Natural killer cell (primary cell): ENCODE data around the gene AQP12A. TPM values are rescaled to one million over a fixed set of nuclear protein-coding genes. Genes with fewer than 3 reads are reported as not detected.
A peak's percentile ranks its signal among the peaks of the same experiment; 100 is the strongest.
"Not testable (repeated sequence)": the region's sequence is repeated elsewhere in the genome, so short reads cannot be mapped to it uniquely, and the experiment has no call there.

Experiments used
- ATAC-seq, 3 donors: fragments of 150-1000 bp in 2 of 3; fragments of 200-7000 bp in 1 of 3; cut with Tn5 transposase; 1 replicate in 1 of 3; 2 replicates in 2 of 3; pipeline ENCODE4 v1.10.0; 2021; ENCODE audit warnings: mild to moderate bottlenecking in 2 of 3, moderate library complexity in 2 of 3
- DNase-seq, 2 donors: peaks; one replicate each; pipeline versions ENCODE4 v3.0.0 to v3.0.0-alpha.2; 2013 to 2021; ENCODE audit warnings: mixed read lengths in 1 of 2
- H3K27ac ChIP-seq: one replicate; pipeline ENCODE4 v1.5.1; 2013; ENCODE audit warnings: mild to moderate bottlenecking, low read length
- H3K27me3 ChIP-seq: one replicate; pipeline ENCODE4 v1.6.1; 2013; ENCODE audit warnings: low read length; ENCODE audit not compliant: control insufficient read depth, insufficient read depth
- H3K36me3 ChIP-seq: one replicate; pipeline ENCODE4 v1.6.1; 2013; ENCODE audit warnings: low read length; ENCODE audit not compliant: control insufficient read depth, insufficient read depth
- H3K4me1 ChIP-seq: one replicate; pipeline ENCODE4 v1.6.1; 2013; ENCODE audit warnings: low read length; ENCODE audit not compliant: control insufficient read depth, insufficient read depth
- H3K4me3 ChIP-seq: one replicate; pipeline ENCODE4 v1.5.1; 2013; ENCODE audit warnings: low read length
- H3K9me3 ChIP-seq: one replicate; pipeline ENCODE4 v1.6.1; 2013; ENCODE audit warnings: low read length; ENCODE audit not compliant: control insufficient read depth, insufficient read depth
- H3K27ac Mint-ChIP-seq, 2 donors: one replicate each; pipeline ENCODE4 v1.8.0; 2022; ENCODE audit warnings: mild to moderate bottlenecking in 2 of 2, mixed read lengths in 2 of 2, moderate library complexity in 1 of 2
- H3K27me3 Mint-ChIP-seq, 2 donors: one replicate each; pipeline ENCODE4 v1.8.0; 2022; ENCODE audit warnings: low read depth in 2 of 2, mixed read lengths in 2 of 2
- H3K36me3 Mint-ChIP-seq: one replicate; pipeline ENCODE4 v1.8.0; 2022; ENCODE audit warnings: mixed read lengths
- H3K4me1 Mint-ChIP-seq, 2 donors: one replicate each; pipeline ENCODE4 v1.8.0; 2022; ENCODE audit warnings: mixed read lengths in 2 of 2
- H3K4me3 Mint-ChIP-seq: one replicate; pipeline ENCODE4 v1.8.0; 2022; ENCODE audit warnings: mild to moderate bottlenecking, moderate library complexity, mixed read lengths
- H3K9me3 Mint-ChIP-seq, 2 donors: one replicate each; pipeline ENCODE4 v1.8.0; 2022; ENCODE audit warnings: mixed read lengths in 2 of 2
- CTCF ChIP-seq: fragments of 200-600 bp; IDR thresholded peaks from one replicate; pipeline ENCODE4 v1.8.0; 2022; ENCODE audit warnings: antibody characterized with exemption
- WGBS: methylation state at CpG from one replicate; pipeline ENCODE4 v1.1.7; 2013; ENCODE audit warnings: missing lambda C conversion rate; ENCODE audit not compliant: insufficient coverage; 5-methylcytosine and 5-hydroxymethylcytosine counted together
- intact Hi-C: fragments of 100-400 bp; cut with micrococcal nuclease; formaldehyde crosslinking; loops from one replicate; pipeline ENCODE4 v1.14.2; 2022
- total RNA-seq, 4 donors: library from RNA; stranded (reverse); fragments of 120-200 nt in 1 of 4; gene quantifications; one replicate each; pipeline versions ENCODE4 v1.2.3 to v1.2.4, GENCODE V29; 2013 to 2022

The AQP12A gene
- total RNA-seq, 3 donors from 2014 or later (not counting 1 experiment from before 2014, with no cell fraction given), result not detected

- H3K4me3 Mint-ChIP-seq, H3K4me3 ChIP-seq, H3K36me3 ChIP-seq, H3K9me3 ChIP-seq, H3K27me3 Mint-ChIP-seq, H3K4me1 Mint-ChIP-seq, H3K27me3 ChIP-seq, H3K9me3 Mint-ChIP-seq, H3K27ac Mint-ChIP-seq, DNase-seq, H3K4me1 ChIP-seq, H3K36me3 Mint-ChIP-seq, intact Hi-C loops, H3K27ac ChIP-seq: not testable (repeated sequence)
- no CpG with 5 or more reads among the region's 33 CpGs for WGBS
- peak; percentile 8 to 41 (median 26) for ATAC-seq
These were observed 7.3 kb downstream of the AQP12A start for GRCh38 chr2:240698852-240699561.

- DNase-seq, result not testable (repeated sequence)
- 71% methylated on average over 6 of the region's 8 CpGs for whole genome bisulfite sequencing
These were observed 8.2 kb downstream of the AQP12A start for GRCh38 chr2:240699835-240700234.

GRCh38 chr2:240700616-240701015 lies 8.9 kb downstream of the AQP12A start:
- H3K27ac Mint-ChIP-seq, H3K4me3 ChIP-seq, H3K4me3 Mint-ChIP-seq, H3K27ac ChIP-seq, H3K27me3 ChIP-seq, H3K9me3 ChIP-seq, H3K4me1 ChIP-seq, ATAC-seq, H3K36me3 Mint-ChIP-seq, DNase-seq, H3K36me3 ChIP-seq, H3K9me3 Mint-ChIP-seq: not testable (repeated sequence)
- 87% methylated on average over 17 of the region's 21 CpGs for WGBS
- intact Hi-C loops, result loop anchor here (10.0 kb wide), 1 partner anchor 186 kb away; no protein-coding TSS in a partner anchor
- H3K27me3 Mint-ChIP-seq, result peaks cover 11 to 12% of the 10 kb centered on the region in 2 donors
- H3K4me1 Mint-ChIP-seq, result peaks cover 7 to 14% of the 10 kb centered on the region in 2 donors

More at GRCh38 chr2:240699835-240700234, 8.2 kb downstream of the AQP12A start:
- intact Hi-C loops, result loop anchor here (10.0 kb wide), 1 partner anchor 185 kb away; no protein-coding TSS in a partner anchor
- H3K27ac Mint-ChIP-seq, H3K36me3 Mint-ChIP-seq, H3K27me3 Mint-ChIP-seq, H3K27me3 ChIP-seq, H3K9me3 ChIP-seq, H3K4me1 Mint-ChIP-seq, ATAC-seq, H3K4me3 Mint-ChIP-seq, H3K4me1 ChIP-seq, H3K36me3 ChIP-seq, H3K27ac ChIP-seq, H3K9me3 Mint-ChIP-seq, H3K4me3 ChIP-seq: not testable (repeated sequence)

GRCh38 chr2:240701091-240701735 lies 9.5 kb downstream of the AQP12A start:
- H3K9me3 Mint-ChIP-seq, result no peaks in the 10 kb centered on the region

More at GRCh38 chr2:240701091-240701735, 9.5 kb downstream of the AQP12A start:
- H3K4me1 Mint-ChIP-seq, result peaks cover 8 to 15% of the 10 kb centered on the region in 2 donors
- TF ChIP-seq CTCF, result no peak
- Histone ChIP-seq H3K4me3 (no peak overlapping the region), H3K9me3 (no peaks in the 10 kb centered on the region), H3K4me1 (no peaks in the 10 kb centered on the region), H3K36me3 (no peaks in the 10 kb centered on the region), H3K27me3 (peaks cover 2% of the 10 kb centered on the region), H3K27ac (no peak overlapping the region)
- no peak for DNase-seq
- intact Hi-C loops, result loop anchor here (10.0 kb wide), 1 partner anchor 186 kb away; no protein-coding TSS in a partner anchor
- H3K27me3 Mint-ChIP-seq, result peaks cover 11 to 13% of the 10 kb centered on the region in 2 donors
- no peak overlapping the region for H3K27ac Mint-ChIP-seq
- WGBS, result 88% methylated on average over 67 of the region's 67 CpGs
- H3K36me3 Mint-ChIP-seq, result no peaks in the 10 kb centered on the region
- ATAC-seq, result peak in 1 of 3 donors; percentile 18
- no peak overlapping the region for H3K4me3 Mint-ChIP-seq
